GM12878 (cell line): ENCODE results near the gene ZNF839. TPM values are rescaled to one million over a fixed set of nuclear protein-coding genes. Genes with fewer than 3 reads are reported as not detected.

Experiments used
- ATAC-seq: fragments of 200-7000 bp; cut with Tn5 transposase; 3 replicates; pipeline ENCODE4 v1.9.1; 2020; ENCODE audit warnings: mild to moderate bottlenecking, moderate library complexity
- BruUV-seq: library from RNA; stranded (reverse); fragments of 400-500 nt; replicated peaks from 2 replicates; lab custom pipeline; 2021; lab: Mats Ljungman, UMichigan
- CTCF ChIA-PET: fragments of 300-600 bp; sonication (Branson Sonifier 250); formaldehyde crosslinking; extraction: SDS; loops from one replicate; lab custom pipeline; 2021; ENCODE audit warnings: inconsistent platforms; lab: Yijun Ruan, JAX
- POLR2A ChIA-PET: fragments of 350-600 bp; formaldehyde crosslinking; extraction: SDS; loops from one replicate; lab custom pipeline; 2021; ENCODE audit warnings: inconsistent platforms; lab: Charles Lee
- RAD21 ChIA-PET: fragments of 300-600 bp; sonication (Branson Sonifier 250); formaldehyde crosslinking; loops from one replicate; lab custom pipeline; 2023; ENCODE audit warnings: antibody characterized with exemption; ENCODE audit not compliant: unreplicated experiment; lab: Charles Lee
- SMC1A ChIA-PET: fragments of 300-600 bp; sonication (Branson Sonifier 250); formaldehyde crosslinking; loops from one replicate; lab custom pipeline; 2023; ENCODE audit not compliant: unreplicated experiment, uncharacterized antibody; lab: Charles Lee
- DNase-seq: peaks from one replicate; pipeline ENCODE4 v3.0.0-alpha.2; 2011; ENCODE audit warnings: low read depth, low spot score
- FAIRE-seq: peaks from 3 replicates; lab custom pipeline; 2011; peaks lifted over from hg19 to GRCh38; lab: Jason Lieb, UNC
- H2AFZ ChIP-seq: 2 replicates; pipeline ENCODE4 v1.6.0; 2011; ENCODE audit warnings: low read depth, low read length, control low read depth; ENCODE audit not compliant: control insufficient read depth
- H3K27ac ChIP-seq: 2 replicates; pipeline ENCODE4 v1.5.1; 2011; ENCODE audit warnings: control low read depth; ENCODE audit not compliant: control insufficient read depth, insufficient read depth
- H3K27me3 ChIP-seq, 2 experiments: replicated peaks in 1 of 2; 2 replicates each; pipeline versions ENCODE4 v1.6.0 to v1.6.1; 2011; ENCODE audit warnings: low read length in 1 of 2; ENCODE audit not compliant: control insufficient read depth in 2 of 2, insufficient read depth in 2 of 2
- H3K36me3 ChIP-seq, 2 experiments: 2 replicates each; pipeline ENCODE4 v1.5.1; 2011; ENCODE audit warnings: low read length in 1 of 2; ENCODE audit not compliant: control insufficient read depth in 2 of 2, insufficient read depth in 2 of 2
- H3K4me1 ChIP-seq: 2 replicates; pipeline ENCODE4 v1.6.1; 2011; ENCODE audit warnings: mild to moderate bottlenecking, low read length, moderate library complexity, mixed read lengths; ENCODE audit not compliant: control insufficient read depth, insufficient read depth
- H3K4me2 ChIP-seq: 2 replicates; pipeline ENCODE4 v1.6.0; 2011; ENCODE audit warnings: control low read depth; ENCODE audit not compliant: control insufficient read depth, insufficient read depth
- H3K4me3 ChIP-seq: fragments of 200-600 bp; sonication (generic); 2 replicates; pipeline ENCODE4 v1.5.1; 2016
- H3K79me2 ChIP-seq: 2 replicates; pipeline ENCODE4 v1.6.0; 2011; ENCODE audit warnings: low read length; ENCODE audit not compliant: control insufficient read depth, insufficient read depth
- H3K9ac ChIP-seq: 2 replicates; pipeline ENCODE4 v1.8.0; 2011; ENCODE audit warnings: low read length, control low read depth, mixed read lengths; ENCODE audit not compliant: control insufficient read depth, insufficient read depth
- H3K9me3 ChIP-seq: replicated peaks from 3 replicates; pipeline ENCODE4 v1.5.1; 2011; ENCODE audit warnings: mild to moderate bottlenecking, low read length; ENCODE audit not compliant: control insufficient read depth, insufficient read depth
- H4K20me1 ChIP-seq: 2 replicates; pipeline ENCODE4 v1.6.0; 2011; ENCODE audit not compliant: control insufficient read depth, insufficient read depth
- ATF2 ChIP-seq: IDR thresholded peaks from 2 replicates; pipeline ENCODE4 v1.6.1; 2012; ENCODE audit warnings: low read length, inconsistent platforms
- CREM ChIP-seq: IDR thresholded peaks from 2 replicates; pipeline ENCODE4 v1.6.1; 2014; ENCODE audit warnings: antibody characterized with exemption, low read depth
- FOXM1 ChIP-seq: IDR thresholded peaks from 2 replicates; pipeline ENCODE4 v1.6.1; 2012; ENCODE audit warnings: low read depth, mild to moderate bottlenecking, inconsistent platforms, low read length, moderate library complexity
- GATAD2B ChIP-seq: fragments of 450-650 bp; conservative IDR thresholded peaks from 2 replicates; pipeline ENCODE4 v1.6.1; 2017; ENCODE audit warnings: low read depth, mild to moderate bottlenecking, moderate library complexity
- IKZF1 ChIP-seq: fragments of 450-650 bp; conservative IDR thresholded peaks from 2 replicates; pipeline ENCODE4 v1.6.1; 2017; ENCODE audit warnings: antibody characterized with exemption, mild to moderate bottlenecking
- JUNB ChIP-seq: IDR thresholded peaks from 2 replicates; pipeline ENCODE4 v1.6.1; 2016; ENCODE audit warnings: antibody characterized with exemption, mild to moderate bottlenecking
- KAT2A ChIP-seq: conservative IDR thresholded peaks from 2 replicates; pipeline ENCODE4 v1.6.1; 2011; ENCODE audit warnings: low read depth, low read length; ENCODE audit not compliant: control insufficient read depth
- KLF5 ChIP-seq: fragments of 450-650 bp; IDR thresholded peaks from 2 replicates; pipeline ENCODE4 v1.6.1; 2014; ENCODE audit warnings: mild to moderate bottlenecking; ENCODE audit not compliant: partially characterized antibody
- MEF2A ChIP-seq: IDR thresholded peaks from 2 replicates; pipeline ENCODE4 v1.6.1; 2011; ENCODE audit warnings: low read depth, mild to moderate bottlenecking, low read length, moderate library complexity; ENCODE audit not compliant: insufficient read depth
- NFIC ChIP-seq: IDR thresholded peaks from 2 replicates; pipeline ENCODE4 v1.6.1; 2012; ENCODE audit warnings: low read depth, mild to moderate bottlenecking, inconsistent platforms, low read length, moderate library complexity
- NFXL1 ChIP-seq: fragments of 450-650 bp; IDR thresholded peaks from 2 replicates; pipeline ENCODE4 v1.6.1; 2017; ENCODE audit warnings: antibody characterized with exemption, mild to moderate bottlenecking, borderline replicate concordance
- POLR2A ChIP-seq: IDR thresholded peaks from 2 replicates; pipeline ENCODE4 v1.6.1; 2011; ENCODE audit warnings: low read depth, mild to moderate bottlenecking, low read length
- PRDM15 ChIP-seq: fragments of 450-650 bp; formaldehyde crosslinking; IDR thresholded peaks from 2 replicates; pipeline ENCODE4 v1.4.0; 2020; ENCODE audit warnings: mild to moderate bottlenecking, moderate library complexity
- RUNX3 ChIP-seq: IDR thresholded peaks from 2 replicates; pipeline ENCODE4 v1.6.1; 2012; ENCODE audit warnings: low read length, inconsistent platforms
- SP1 ChIP-seq: IDR thresholded peaks from one replicate; pipeline ENCODE4 v1.6.1; 2011; ENCODE audit warnings: low read depth, low read length
- STAT1 ChIP-seq: fragments of 450-650 bp; conservative IDR thresholded peaks from 2 replicates; pipeline ENCODE4 v1.6.1; 2014; ENCODE audit warnings: antibody characterized with exemption, mild to moderate bottlenecking
- TCF12 ChIP-seq: IDR thresholded peaks from 2 replicates; pipeline ENCODE4 v1.6.1; 2011; ENCODE audit warnings: low read depth, mild to moderate bottlenecking, low read length
- ZBTB33 ChIP-seq: fragments of 450-650 bp; IDR thresholded peaks from 2 replicates; pipeline ENCODE4 v1.6.1; 2017; ENCODE audit warnings: mild to moderate bottlenecking
- WGBS: methylation state at CpG from one replicate; pipeline ENCODE4 v1.1.6; 2016; ENCODE audit warnings: low lambda C conversion rate; ENCODE audit not compliant: insufficient replicate concordance, insufficient coverage; ENCODE audit errors: missing lambda C conversion rate; 5-methylcytosine and 5-hydroxymethylcytosine counted together
- in situ Hi-C: fragments of 300-500 bp; cut with MboI; formaldehyde crosslinking; loops from 9 replicates; pipeline ENCODE4 v1.14.3; 2018; ENCODE audit warnings: mixed read lengths
- intact Hi-C: fragments of 100-400 bp; cut with micrococcal nuclease; formaldehyde crosslinking; loops from one replicate; pipeline ENCODE4 v1.14.2; 2022; ENCODE audit not compliant: unreplicated experiment
- polyA plus RNA-seq, 11 experiments: library from polyadenylated mRNA; depleted of rRNA in 4 of 11; unstranded in 6 of 11; stranded (reverse) in 5 of 11; fragments of >200 nt; fragmentation: Nextera tagmentation in 4 of 11; fragmentation: Illumina TruSeq in 1 of 11; extraction: Ambion mirVana in 4 of 11; extraction: Trizol in 1 of 11; gene quantifications; 1 replicate in 1 of 11; 2 replicates in 10 of 11; pipeline versions ENCODE4 v1.2.1 to v1.2.3, GENCODE V29; 2011 to 2016; ENCODE audit warnings: inconsistent platforms in 2 of 11, missing spikeins in 2 of 11, low read depth in 1 of 11
- total RNA-seq, 4 experiments: library from RNA; depleted of rRNA in 3 of 4; stranded (reverse); fragments of >200 nt in 3 of 4; fragmentation: Illumina TruSeq in 1 of 4; extraction: Trizol in 1 of 4; gene quantifications; 2 replicates each; pipeline versions ENCODE4 v1.2.1 to v1.2.3, GENCODE V29; 2013 to 2021

The ZNF839 gene
- total and polyA plus RNA-seq, 10 of the 15 experiments (the other 5 are each of a cell fraction or from before 2014, with no cell fraction given): 1.4 to 14.4 (median 8.6) TPM

- TF ChIP-seq KLF5 (no peak), GATAD2B (peak; percentile 78), ZBTB33 (no peak)
These were observed at the start of gene ZNF839 (continued) for GRCh38 chr14:102319351-102320032.

GRCh38 chr14:102272392-102272791 lies 47.2 kb upstream of the ZNF839 start:
- no TSS peak for BruUV-seq
- POLR2A ChIA-PET: interaction anchor here (0.6 kb wide), 1 partner anchor 235 kb away, joined by 3 read pairs; no protein-coding TSS in a partner anchor
- ATAC-seq (no peak), FAIRE-seq (no peak), DNase-seq (no peak)
- Histone ChIP-seq H3K4me3 (no peak overlapping the region), H3K4me1 (no peaks in the 10 kb centered on the region), H2AFZ (no peak overlapping the region), H3K79me2 (no peaks in the 10 kb centered on the region), H3K9ac (no peak overlapping the region), H3K4me2 (peak overlapping the region; percentile 13; the same call in 1 of the 2 replicates), H3K9me3 (no peaks in the 10 kb centered on the region), H3K36me3 (no peaks in the 10 kb centered on the region), H4K20me1 (no peaks in the 10 kb centered on the region), H3K27me3 (no peaks in the 10 kb centered on the region), H3K27ac (no peak overlapping the region)
- SMC1A ChIA-PET: no interaction called here
- RAD21 ChIA-PET: no interaction called here
- in situ Hi-C loops: no loop called here
- CTCF ChIA-PET: interaction anchor here (0.7 kb wide), 1 partner anchor 88 kb away, joined by 3 read pairs; no protein-coding TSS in a partner anchor
- intact Hi-C loops: no loop called here
- WGBS: 6% methylated on average over 5 of the region's 5 CpGs
- TF ChIP-seq ATF2: 0 out of 2 replicates have a peak, but pooled peaks have one; percentile 23
- TF ChIP-seq JUNB: peak; percentile 54
- no peak for TF ChIP-seq CREM
- TF ChIP-seq TCF12: no peak
- TF ChIP-seq STAT1: no peak
- TF ChIP-seq FOXM1: peak; percentile 28; the same call in 1 of the 2 replicates
- no peak for TF ChIP-seq KAT2A
- no peak for TF ChIP-seq PRDM15
- peak; percentile 19; the same call in 1 of the 2 replicates for TF ChIP-seq RUNX3
- TF ChIP-seq NFIC: peak; percentile 51; the same call in 1 of the 2 replicates
- TF ChIP-seq IKZF1: no peak
- TF ChIP-seq MEF2A: 0 out of 2 replicates have a peak, but pooled peaks have one; percentile 29
- no peak for TF ChIP-seq POLR2A
- TF ChIP-seq NFXL1: no peak
- TF ChIP-seq SP1: no peak
